ENCODE results near the gene PHACTR1. TPM values are rescaled to one million over a fixed set of nuclear protein-coding genes. Genes with fewer than 3 reads are reported as not detected.

The PHACTR1 gene
- total and polyA plus RNA-seq, 9 of the 15 experiments (the other 6 are each of a cell fraction or from before 2014, with no cell fraction given) = 11.5 to 32.6 (median 22.0) TPM

GRCh38 chr6:13006578-13007300, 290.2 kb downstream of the PHACTR1 start (continued):
- TF ChIP-seq ZBTB12 (CRISPR knock-in tag; IDR thresholded peaks at IDR 0.05) (peak; percentile 83), TARDBP (IDR thresholded peaks at IDR 0.05) (no peak), ZFP1 (CRISPR knock-in tag; IDR thresholded peaks at IDR 0.05) (no peak), ARID1B (IDR thresholded peaks at IDR 0.05) (peak; percentile 77), ZNF134 (CRISPR knock-in tag; conservative IDR thresholded peaks at IDR 0.05) (0 out of 2 replicates have a peak, but pooled peaks have one; percentile 43), POU5F1 (IDR thresholded peaks at IDR 0.05; ENCODE audit: borderline replicate concordance, low read depth, low read length, partially characterized antibody) (no peak), ATF4 (CRISPR knock-in tag; IDR thresholded peaks at IDR 0.05) (peak; percentile 42; the same call in 1 of the 2 replicates), BRF1 (IDR thresholded peaks at IDR 0.05; ENCODE audit: borderline replicate concordance, extremely low read depth, insufficient read length) (no peak), TEAD4 (IDR thresholded peaks at IDR 0.05; ENCODE audit: low read length) (peak; percentile 58; the same call in 1 of the 2 replicates), TEAD4 (CRISPR knock-in tag; IDR thresholded peaks at IDR 0.05; ENCODE audit: borderline replicate concordance) (no peak), MAFG (tag; conservative IDR thresholded peaks at IDR 0.05) (peak; percentile 70), MTA3 (IDR thresholded peaks at IDR 0.05; ENCODE audit: borderline replicate concordance) (peak; percentile 44; the same call in 1 of the 2 replicates), GABPA (tag; conservative IDR thresholded peaks at IDR 0.05; ENCODE audit: low read depth) (0 out of 2 replicates have a peak, but pooled peaks have one; percentile 17), CREM (IDR thresholded peaks at IDR 0.05; ENCODE audit: low read depth) (peak; percentile 87), HMGN3 (IDR thresholded peaks at IDR 0.05; ENCODE audit: borderline replicate concordance, extremely low read depth, insufficient read length, low read depth, low read length) (no peak)
- TF ChIP-seq, protein P1, sequence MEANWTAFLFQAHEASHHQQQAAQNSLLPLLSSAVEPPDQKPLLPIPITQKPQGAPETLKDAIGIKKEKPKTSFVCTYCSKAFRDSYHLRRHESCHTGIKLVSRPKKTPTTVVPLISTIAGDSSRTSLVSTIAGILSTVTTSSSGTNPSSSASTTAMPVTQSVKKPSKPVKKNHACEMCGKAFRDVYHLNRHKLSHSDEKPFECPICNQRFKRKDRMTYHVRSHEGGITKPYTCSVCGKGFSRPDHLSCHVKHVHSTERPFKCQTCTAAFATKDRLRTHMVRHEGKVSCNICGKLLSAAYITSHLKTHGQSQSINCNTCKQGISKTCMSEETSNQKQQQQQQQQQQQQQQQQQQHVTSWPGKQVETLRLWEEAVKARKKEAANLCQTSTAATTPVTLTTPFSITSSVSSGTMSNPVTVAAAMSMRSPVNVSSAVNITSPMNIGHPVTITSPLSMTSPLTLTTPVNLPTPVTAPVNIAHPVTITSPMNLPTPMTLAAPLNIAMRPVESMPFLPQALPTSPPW (CRISPR knock-in tag; IDR thresholded peaks at IDR 0.05) = 0 out of 2 replicates have a peak, but pooled peaks have one; percentile 21
- TF ChIP-seq, protein P2, sequence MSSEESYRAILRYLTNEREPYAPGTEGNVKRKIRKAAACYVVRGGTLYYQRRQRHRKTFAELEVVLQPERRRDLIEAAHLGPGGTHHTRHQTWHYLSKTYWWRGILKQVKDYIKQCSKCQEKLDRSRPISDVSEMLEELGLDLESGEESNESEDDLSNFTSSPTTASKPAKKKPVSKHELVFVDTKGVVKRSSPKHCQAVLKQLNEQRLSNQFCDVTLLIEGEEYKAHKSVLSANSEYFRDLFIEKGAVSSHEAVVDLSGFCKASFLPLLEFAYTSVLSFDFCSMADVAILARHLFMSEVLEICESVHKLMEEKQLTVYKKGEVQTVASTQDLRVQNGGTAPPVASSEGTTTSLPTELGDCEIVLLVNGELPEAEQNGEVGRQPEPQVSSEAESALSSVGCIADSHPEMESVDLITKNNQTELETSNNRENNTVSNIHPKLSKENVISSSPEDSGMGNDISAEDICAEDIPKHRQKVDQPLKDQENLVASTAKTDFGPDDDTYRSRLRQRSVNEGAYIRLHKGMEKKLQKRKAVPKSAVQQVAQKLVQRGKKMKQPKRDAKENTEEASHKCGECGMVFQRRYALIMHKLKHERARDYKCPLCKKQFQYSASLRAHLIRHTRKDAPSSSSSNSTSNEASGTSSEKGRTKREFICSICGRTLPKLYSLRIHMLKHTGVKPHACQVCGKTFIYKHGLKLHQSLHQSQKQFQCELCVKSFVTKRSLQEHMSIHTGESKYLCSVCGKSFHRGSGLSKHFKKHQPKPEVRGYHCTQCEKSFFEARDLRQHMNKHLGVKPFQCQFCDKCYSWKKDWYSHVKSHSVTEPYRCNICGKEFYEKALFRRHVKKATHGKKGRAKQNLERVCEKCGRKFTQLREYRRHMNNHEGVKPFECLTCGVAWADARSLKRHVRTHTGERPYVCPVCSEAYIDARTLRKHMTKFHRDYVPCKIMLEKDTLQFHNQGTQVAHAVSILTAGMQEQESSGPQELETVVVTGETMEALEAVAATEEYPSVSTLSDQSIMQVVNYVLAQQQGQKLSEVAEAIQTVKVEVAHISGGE (CRISPR knock-in tag; IDR thresholded peaks at IDR 0.05) = peak in 1 of 3 experiments; percentile 72; a peak in 2 of 6 replicates
